Measurements from ENCODE around the gene FRMD5. TPM values are rescaled to one million over a fixed set of nuclear protein-coding genes. Genes with fewer than 3 reads are reported as not detected.

FRMD5 gene
- total and polyA plus RNA-seq, 2 donors (not counting 1 experiment from before 2014, with no cell fraction given): not detected

GRCh38 chr15:44153352-44153751, 41.7 kb downstream of the FRMD5 start:
- Histone ChIP-seq H3K79me2 (ENCODE audit: control insufficient read depth, insufficient read depth, low read length) (no peaks in the 10 kb centered on the region), H3K9me3 (ENCODE audit: control extremely low read depth in 1 of 3, control insufficient read depth in 2 of 3, insufficient read depth in 1 of 3, low read length in 2 of 3) (no peaks in the 10 kb centered on the region), H3K9ac (ENCODE audit: low read length) (no peak overlapping the region), H3K4me3 (ENCODE audit: control extremely low read depth in 1 of 5, extremely low read depth in 1 of 5, insufficient read depth in 1 of 5, low read depth in 2 of 5, low read length in 4 of 5) (no peak overlapping the region), H4K20me1 (ENCODE audit: control insufficient read depth, insufficient read depth, low read length, poor library complexity, severe bottlenecking) (no peaks in the 10 kb centered on the region), H3K36me3 (replicated peaks in 1 of 2; ENCODE audit: control extremely low read depth in 1 of 2, control insufficient read depth in 1 of 2, extremely low read depth in 1 of 2, insufficient read depth in 2 of 2, low read length in 1 of 2) (no peaks in the 10 kb centered on the region), H3K27me3 (replicated peaks in 1 of 4; ENCODE audit: control extremely low read depth in 1 of 4, control insufficient read depth in 3 of 4, insufficient read depth in 4 of 4, low read length in 3 of 4) (peaks cover 0 to 6% (median 0%) of the 10 kb centered on the region in 4 experiments), H3K4me1 (ENCODE audit: control insufficient read depth in 2 of 2, insufficient read depth in 2 of 2, low read length in 2 of 2) (no peaks in the 10 kb centered on the region), H3K4me2 (replicated peaks; ENCODE audit: low read depth, low read length, poor library complexity, severe bottlenecking) (no peak overlapping the region), H3K27ac (ENCODE audit: low read length in 2 of 2) (no peak overlapping the region), H2AFZ (ENCODE audit: insufficient read depth, low read depth, low read length, poor library complexity, severe bottlenecking) (no peak overlapping the region)
- ATAC-seq (ENCODE audit: low read depth) (no peak), DNase-seq (no peak)
- H3K27ac Mint-ChIP-seq: no peak overlapping the region
- intact Hi-C loops (cut with micrococcal nuclease): no loop called here
- no peaks in the 10 kb centered on the region for H3K9me3 Mint-ChIP-seq (ENCODE audit: insufficient read depth)
- 100% methylated on average over 3 of the region's 4 CpGs for WGBS (ENCODE audit: insufficient coverage)
- H3K27me3 Mint-ChIP-seq: peaks cover 18% of the 10 kb centered on the region
- TF ChIP-seq EZH2 (IDR thresholded peaks at IDR 0.05; ENCODE audit: borderline replicate concordance, insufficient read depth, low read depth, low read length, poor library complexity, severe bottlenecking) (no peak), CTCF (IDR thresholded peaks at IDR 0.05) (no peak)
- no peaks in the 10 kb centered on the region for H3K4me1 Mint-ChIP-seq
- CTCF ChIA-PET: no interaction called here
- POLR2A ChIA-PET: no interaction called here
- no peak overlapping the region for H3K4me3 Mint-ChIP-seq

- Mint-ChIP-seq H3K4me1 (no peaks in the 10 kb centered on the region), H3K9me3 (ENCODE audit: insufficient read depth) (no peaks in the 10 kb centered on the region), H3K27ac (no peak overlapping the region), H3K4me3 (no peak overlapping the region), H3K27me3 (peaks cover 18% of the 10 kb centered on the region)
- H3K36me3 ChIP-seq (replicated peaks in 1 of 2; ENCODE audit: control extremely low read depth in 1 of 2, control insufficient read depth in 1 of 2, extremely low read depth in 1 of 2, insufficient read depth in 2 of 2, low read length in 1 of 2): no peaks in the 10 kb centered on the region
- no peaks in the 10 kb centered on the region for H3K9me3 ChIP-seq (ENCODE audit: control extremely low read depth in 1 of 3, control insufficient read depth in 2 of 3, insufficient read depth in 1 of 3, low read length in 2 of 3)
- TF ChIP-seq CTCF (IDR thresholded peaks at IDR 0.05) (no peak), EZH2 (IDR thresholded peaks at IDR 0.05; ENCODE audit: borderline replicate concordance, insufficient read depth, low read depth, low read length, poor library complexity, severe bottlenecking) (no peak)
- H3K4me2 ChIP-seq (replicated peaks; ENCODE audit: low read depth, low read length, poor library complexity, severe bottlenecking): no peak overlapping the region
- no peaks in the 10 kb centered on the region for H3K4me1 ChIP-seq (ENCODE audit: control insufficient read depth in 2 of 2, insufficient read depth in 2 of 2, low read length in 2 of 2)
- no peak overlapping the region for H3K9ac ChIP-seq (ENCODE audit: low read length)
- no peaks in the 10 kb centered on the region for H3K79me2 ChIP-seq (ENCODE audit: control insufficient read depth, insufficient read depth, low read length)
- H4K20me1 ChIP-seq (ENCODE audit: control insufficient read depth, insufficient read depth, low read length, poor library complexity, severe bottlenecking): no peaks in the 10 kb centered on the region
- no CpG with 5 or more reads among the region's 1 CpG for WGBS (ENCODE audit: insufficient coverage)
- H3K27ac ChIP-seq (ENCODE audit: low read length in 2 of 2): no peak overlapping the region
- intact Hi-C loops (cut with micrococcal nuclease): no loop called here
- no peak for DNase-seq
- no peak overlapping the region for H2AFZ ChIP-seq (ENCODE audit: insufficient read depth, low read depth, low read length, poor library complexity, severe bottlenecking)
- POLR2A ChIA-PET: interaction anchor here (0.6 kb wide), 1 partner anchor 334 kb away, joined by 3 read pairs; no protein-coding TSS in a partner anchor
- CTCF ChIA-PET: no interaction called here
- no peak overlapping the region for H3K4me3 ChIP-seq (ENCODE audit: control extremely low read depth in 1 of 5, extremely low read depth in 1 of 5, insufficient read depth in 1 of 5, low read depth in 2 of 5, low read length in 4 of 5)
- ATAC-seq (ENCODE audit: low read depth): no peak
- H3K27me3 ChIP-seq (replicated peaks in 1 of 4; ENCODE audit: control extremely low read depth in 1 of 4, control insufficient read depth in 3 of 4, insufficient read depth in 4 of 4, low read length in 3 of 4): peaks cover 0 to 6% (median 0%) of the 10 kb centered on the region in 4 experiments
Measured at GRCh38 chr15:44149224-44149623, 45.8 kb downstream of the FRMD5 start.
